Ovary (tissue), 9 donors: ENCODE results near the gene PRKCH. TPM values are rescaled to one million over a fixed set of nuclear protein-coding genes. Genes with fewer than 3 reads are reported as not detected.

Experiments
- DNase-seq, 5 donors: peaks; one replicate each; pipeline ENCODE4 v3.0.0-alpha.2; 2019 to 2020
- H3K27ac ChIP-seq, 2 donors: fragments of 200-600 bp; one replicate each; pipeline versions ENCODE4 v1.5.1 to v1.8.0; 2019 to 2022
- H3K27me3 ChIP-seq: fragments of 200-600 bp; one replicate; pipeline ENCODE4 v1.8.0; 2022
- H3K36me3 ChIP-seq: fragments of 200-600 bp; sonication (generic); one replicate; pipeline ENCODE4 v1.5.1; 2019
- H3K4me1 ChIP-seq: one replicate; pipeline ENCODE4 v1.8.1; 2013; ENCODE audit warnings: mild to moderate bottlenecking, moderate library complexity; ENCODE audit not compliant: insufficient read depth
- H3K4me3 ChIP-seq: fragments of 200-600 bp; sonication (generic); one replicate; pipeline ENCODE4 v1.5.1; 2017
- H3K9me3 ChIP-seq, 2 donors: fragments of 200-600 bp in 1 of 2; sonication (generic) in 1 of 2; one replicate each; pipeline versions ENCODE4 v1.5.1 to v1.8.1; 2013 to 2019; ENCODE audit warnings: mild to moderate bottlenecking in 1 of 2, moderate library complexity in 1 of 2
- CTCF ChIP-seq, 3 donors: fragments of 450-650 bp in 2 of 3; fragments of 200-600 bp in 1 of 3; IDR thresholded peaks; one replicate each; pipeline versions ENCODE4 v1.5.1 to v1.8.0; 2016 to 2022; ENCODE audit warnings: antibody characterized with exemption in 3 of 3, mild to moderate bottlenecking in 1 of 3
- EP300 ChIP-seq: sonication (generic); formaldehyde crosslinking; IDR thresholded peaks from one replicate; pipeline ENCODE4 v1.6.1; 2017; ENCODE audit warnings: antibody characterized with exemption
- POLR2A ChIP-seq: fragments of 450-650 bp; IDR thresholded peaks from one replicate; pipeline ENCODE4 v1.6.1; 2017; ENCODE audit warnings: antibody characterized with exemption, mild to moderate bottlenecking, moderate library complexity
- WGBS, 3 donors: extraction: QIAGEN DNeasy Blood & Tissue Kit in 1 of 3; methylation state at CpG; one replicate each; pipeline versions ENCODE4 v1.1.5 to v1.1.7; 2013 to 2017; 5-methylcytosine and 5-hydroxymethylcytosine counted together
- intact Hi-C, 4 donors: fragments of 100-400 bp; cut with DNase I; formaldehyde crosslinking; loops; one replicate each; pipeline versions ENCODE4 v1.11.0 to v1.15.1; 2022 to 2023
- polyA plus RNA-seq, 2 donors: library from polyadenylated mRNA; stranded (reverse); fragments of 200-250 nt in 1 of 2; fragments of 350-450 nt in 1 of 2; fragmentation: Illumina TruSeq in 1 of 2; extraction: RNeasy Lipid Tissue Mini Kit (QIAGEN cat#74804) in 1 of 2; gene quantifications; one replicate each; pipeline ENCODE4 v1.2.3, GENCODE V29; 2013 to 2014
- total RNA-seq, 7 donors: library from RNA; depleted of rRNA in 2 of 7; stranded (reverse); fragments of >200 nt in 2 of 7; fragmentation: NEBNext Ultra II Directional in 3 of 7; extraction: Animal tissue kit (Norgen Biotek cat#: 25700) in 3 of 7; gene quantifications; one replicate each; pipeline versions ENCODE4 v1.1.0 to v1.2.4, GENCODE V29; 2016 to 2023
- donor health status: DM: no; HTN: no; CAD: no; lungs with moderate emphysema.
- donor health status: DM: no; HTN: no; CAD: no.
- donor health status: Bipolar disorder and iron deficiency.
- donor health status: DM: yes; HTN: yes; CAD: no.
- donor health status: DM: no; HTN: no; CAD: no.
- donor health status: DM: yes; HTN: yes; CAD: no.

Gene PRKCH
- total and polyA plus RNA-seq, 9 donors = 8.4 to 47.6 (median 15.9) TPM

- Histone ChIP-seq H3K27ac (no peak overlapping the region), H3K27me3 (no peaks in the 10 kb centered on the region), H3K4me3 (no peak overlapping the region), H3K4me1 (no peaks in the 10 kb centered on the region), H3K36me3 (no peaks in the 10 kb centered on the region), H3K9me3 (no peaks in the 10 kb centered on the region)
- DNase-seq = no peak
- TF ChIP-seq POLR2A (no peak), EP300 (no peak), CTCF (IDR thresholded peaks at IDR 0.05) (no peak)
- intact Hi-C loops = no loop called here
- 79 to 85% (median 82%) methylated on average over 11 of the region's 11 CpGs for WGBS, 3 donors
Observed at GRCh38 chr14:61334197-61334701, 12.9 kb downstream of the PRKCH start.

GRCh38 chr14:61335049-61335448, 13.7 kb downstream of the PRKCH start:
- no peak for DNase-seq
- TF ChIP-seq POLR2A = no peak
- no peak for TF ChIP-seq EP300
- no peak for TF ChIP-seq CTCF (IDR thresholded peaks at IDR 0.05)
- no peaks in the 10 kb centered on the region for H3K36me3 ChIP-seq
- H3K27ac ChIP-seq = no peak overlapping the region
- H3K4me3 ChIP-seq = no peak overlapping the region
- 67 to 73% (median 68%) methylated on average over 3 of the region's 3 CpGs for WGBS, 3 donors
- intact Hi-C loops = no loop called here
- no peaks in the 10 kb centered on the region for H3K4me1 ChIP-seq
- no peaks in the 10 kb centered on the region for H3K9me3 ChIP-seq
- H3K27me3 ChIP-seq = no peaks in the 10 kb centered on the region

GRCh38 chr14:61335671-61336275, 14.4 kb downstream of the PRKCH start:
- H3K4me1 ChIP-seq = no peaks in the 10 kb centered on the region
- WGBS, 3 donors = 79 to 96% (median 88%) methylated on average over 1 of the region's 1 CpG
- intact Hi-C loops = no loop called here

GRCh38 chr14:61337893-61338292, 16.5 kb downstream of the PRKCH start:
- no peaks in the 10 kb centered on the region for H3K9me3 ChIP-seq
- H3K27me3 ChIP-seq = no peaks in the 10 kb centered on the region
- intact Hi-C loops = no loop called here
- DNase-seq = no peak
- H3K4me1 ChIP-seq = no peaks in the 10 kb centered on the region
- TF ChIP-seq POLR2A = no peak
- no peak for TF ChIP-seq CTCF (IDR thresholded peaks at IDR 0.05)
- H3K4me3 ChIP-seq = no peak overlapping the region
- WGBS, 3 donors = 79 to 80% (median 80%) methylated on average over 4 of the region's 4 CpGs
- no peak overlapping the region for H3K27ac ChIP-seq
- no peaks in the 10 kb centered on the region for H3K36me3 ChIP-seq

More at GRCh38 chr14:61335671-61336275, 14.4 kb downstream of the PRKCH start:
- no peaks in the 10 kb centered on the region for H3K36me3 ChIP-seq
- TF ChIP-seq EP300 (no peak), POLR2A (no peak), CTCF (IDR thresholded peaks at IDR 0.05) (no peak)
- no peak overlapping the region for H3K27ac ChIP-seq
- no peak overlapping the region for H3K4me3 ChIP-seq
- DNase-seq = no peak
- no peaks in the 10 kb centered on the region for H3K9me3 ChIP-seq
- H3K27me3 ChIP-seq = no peaks in the 10 kb centered on the region
